HCT116 (cell line): ENCODE measurements around the gene PPP1R2B. TPM values are rescaled to one million over a fixed set of nuclear protein-coding genes. Genes with fewer than 3 reads are reported as not detected.

Experiments used
- ATAC-seq: fragments of 200-7000 bp; cut with Tn5 transposase; 2 replicates; pipeline ENCODE4 v1.9.1; 2020; ENCODE audit warnings: mild to moderate bottlenecking, moderate library complexity
- BruUV-seq: library from RNA; stranded (reverse); fragments of 400-500 nt; replicated peaks from 2 replicates; lab custom pipeline; 2021; lab: Mats Ljungman, UMichigan
- CTCF ChIA-PET: fragments of 300-600 bp; sonication (Branson Sonifier 250); formaldehyde crosslinking; loops from one replicate; lab custom pipeline; 2021; ENCODE audit warnings: antibody characterized with exemption; lab: Charles Lee
- POLR2A ChIA-PET: fragments of 300-600, 350-600 bp; sonication (Branson Sonifier 250); formaldehyde crosslinking; loops from one replicate; lab custom pipeline; 2021; ENCODE audit warnings: antibody characterized with exemption; lab: Charles Lee
- RAD21 ChIA-PET, 2 experiments: fragments of 300-600 bp; sonication (Branson Sonifier 250); formaldehyde crosslinking; loops; one replicate each; lab custom pipeline; 2023; ENCODE audit warnings: low total read pairs in 2 of 2; ENCODE audit not compliant: uncharacterized antibody in 2 of 2, unreplicated experiment in 2 of 2, low non-redundant PET in 1 of 2; lab: Charles Lee
- DNase-seq: peaks from one replicate; pipeline ENCODE4 v3.0.0-alpha.2; 2010; ENCODE audit warnings: low read depth, low spot score
- H2AFZ ChIP-seq: fragments of 200-600 bp; shearing (Covaris generic), sonication (generic); 2 replicates; pipeline ENCODE4 v1.6.1; 2017; ENCODE audit warnings: low read depth, mixed run types, mixed read lengths, antibody characterized with exemption, low read length; ENCODE audit not compliant: poor library complexity, severe bottlenecking
- H3K27ac ChIP-seq: 2 replicates; pipeline ENCODE4 v1.5.1; 2012; ENCODE audit warnings: low read depth, low read length
- H3K27me3 ChIP-seq: fragments of 200-600 bp; sonication (generic); 2 replicates; pipeline ENCODE4 v1.6.1; 2016; ENCODE audit warnings: mixed run types, low read length, mixed read lengths; ENCODE audit not compliant: insufficient read depth
- H3K36me3 ChIP-seq, 2 experiments: fragments of 200-500 bp in 1 of 2; fragments of 200-600 bp in 1 of 2; sonication (Bioruptor generic) in 1 of 2; sonication (generic) in 1 of 2; 2 replicates each; pipeline versions ENCODE4 v1.5.1 to v1.6.1; 2014 to 2016; ENCODE audit warnings: low read length in 2 of 2, inconsistent platforms in 1 of 2, mixed read lengths in 1 of 2, mixed run types in 1 of 2; ENCODE audit not compliant: insufficient read depth in 2 of 2, control insufficient read depth in 1 of 2
- H3K4me1 ChIP-seq, 2 experiments: fragments of 200-600 bp in 1 of 2; sonication (generic) in 1 of 2; 2 replicates each; pipeline versions ENCODE4 v1.5.1 to v1.6.1; 2012 to 2017; ENCODE audit warnings: low read length in 2 of 2, inconsistent platforms in 1 of 2, mild to moderate bottlenecking in 1 of 2, mixed read lengths in 1 of 2, mixed run types in 1 of 2, moderate library complexity in 1 of 2; ENCODE audit not compliant: insufficient read depth in 2 of 2, control insufficient read depth in 1 of 2
- H3K4me2 ChIP-seq: fragments of 200-600 bp; sonication (generic); 2 replicates; pipeline ENCODE4 v1.6.1; 2017; ENCODE audit warnings: mixed run types, low read length, mixed read lengths
- H3K4me3 ChIP-seq, 2 experiments: fragments of 200-600 bp in 1 of 2; sonication (generic) in 1 of 2; replicated peaks in 1 of 2; 2 replicates each; pipeline ENCODE4 v1.5.1; 2011 to 2016; ENCODE audit warnings: low read length in 2 of 2, control low read depth in 1 of 2, low read depth in 1 of 2, mild to moderate bottlenecking in 1 of 2, mixed read lengths in 1 of 2, mixed run types in 1 of 2
- H3K79me2 ChIP-seq: fragments of 200-600 bp; sonication (generic); 2 replicates; pipeline ENCODE4 v1.6.1; 2017; ENCODE audit warnings: mild to moderate bottlenecking, mixed run types, low read length, moderate library complexity, mixed read lengths; ENCODE audit not compliant: insufficient read depth
- H3K9ac ChIP-seq: fragments of 200-600 bp; sonication (generic); 2 replicates; pipeline ENCODE4 v1.6.1; 2016; ENCODE audit warnings: low read length, mixed read lengths
- H3K9me2 ChIP-seq: fragments of 200-600 bp; sonication (generic), shearing (Covaris generic); 2 replicates; pipeline ENCODE4 v1.6.1; 2017; ENCODE audit warnings: mixed run types, mild to moderate bottlenecking, moderate library complexity; ENCODE audit not compliant: insufficient read depth
- H3K9me3 ChIP-seq, 2 experiments: fragments of 200-500 bp in 1 of 2; fragments of 200-600 bp in 1 of 2; sonication (Bioruptor generic) in 1 of 2; sonication (generic) in 1 of 2; 2 replicates each; pipeline ENCODE4 v1.6.1; 2014 to 2017; ENCODE audit warnings: low read length in 2 of 2, mixed read lengths in 2 of 2, inconsistent platforms in 1 of 2, low read depth in 1 of 2, mild to moderate bottlenecking in 1 of 2, mixed run types in 1 of 2, moderate library complexity in 1 of 2; ENCODE audit not compliant: control insufficient read depth in 1 of 2, insufficient read depth in 1 of 2
- H4K20me1 ChIP-seq: fragments of 200-600 bp; sonication (generic), shearing (Covaris generic); 2 replicates; pipeline ENCODE4 v1.6.1; 2017; ENCODE audit warnings: mixed run types, mild to moderate bottlenecking, moderate library complexity; ENCODE audit not compliant: insufficient read depth
- ATF3 ChIP-seq: IDR thresholded peaks from 2 replicates; pipeline ENCODE4 v1.6.1; 2012
- CTCF ChIP-seq, 3 experiments: fragments of 200-600 bp in 1 of 3; sonication (generic) in 1 of 3; IDR thresholded peaks in 2 of 3; conservative IDR thresholded peaks in 1 of 3; 2 replicates each; pipeline ENCODE4 v1.5.1; 2012 to 2017; ENCODE audit warnings: low read depth in 2 of 3, low read length in 2 of 3, antibody characterized with exemption in 1 of 3, borderline replicate concordance in 1 of 3, control low read depth in 1 of 3, mild to moderate bottlenecking in 1 of 3, mixed read lengths in 1 of 3, mixed run types in 1 of 3, moderate library complexity in 1 of 3; ENCODE audit not compliant: insufficient read depth in 1 of 3
- EGR1 ChIP-seq: IDR thresholded peaks from 2 replicates; pipeline ENCODE4 v1.6.1; 2012; ENCODE audit warnings: low read depth
- ELF1 ChIP-seq: IDR thresholded peaks from 2 replicates; pipeline ENCODE4 v1.6.1; 2012; ENCODE audit warnings: low read depth, borderline replicate concordance
- EZH2 ChIP-seq: fragments of 200-600 bp; sonication (generic); IDR thresholded peaks from 2 replicates; pipeline ENCODE4 v1.6.1; 2017; ENCODE audit warnings: antibody characterized with exemption, mixed run types
- EZH2phosphoT487 ChIP-seq: fragments of 200-600 bp; IDR thresholded peaks from 2 replicates; pipeline ENCODE4 v1.6.1; 2018; ENCODE audit warnings: antibody characterized with exemption, borderline replicate concordance
- FOSL1 ChIP-seq: IDR thresholded peaks from 2 replicates; pipeline ENCODE4 v1.6.1; 2012; ENCODE audit warnings: low read depth
- JUND ChIP-seq: IDR thresholded peaks from 2 replicates; pipeline ENCODE4 v1.6.1; 2012
- POLR2A ChIP-seq: IDR thresholded peaks from 2 replicates; pipeline ENCODE4 v1.7.0; 2011; ENCODE audit warnings: borderline replicate concordance; ENCODE audit not compliant: insufficient read depth, insufficient read length; ENCODE audit errors: extremely low read depth
- POLR2AphosphoS5 ChIP-seq: IDR thresholded peaks from 2 replicates; pipeline ENCODE4 v1.6.1; 2011; ENCODE audit warnings: mild to moderate bottlenecking, low read depth, low read length, moderate library complexity
- RAD21 ChIP-seq: IDR thresholded peaks from 2 replicates; pipeline ENCODE4 v1.6.1; 2012; ENCODE audit warnings: low read depth, mild to moderate bottlenecking
- SIN3A ChIP-seq: IDR thresholded peaks from 2 replicates; pipeline ENCODE4 v1.6.1; 2012; ENCODE audit warnings: low read depth
- SP1 ChIP-seq: IDR thresholded peaks from 2 replicates; pipeline ENCODE4 v1.6.1; 2012; ENCODE audit warnings: low read depth
- TCF7L2 ChIP-seq: IDR thresholded peaks from 2 replicates; pipeline ENCODE4 v1.7.0; 2011; ENCODE audit warnings: borderline replicate concordance, inconsistent platforms; ENCODE audit not compliant: insufficient read depth, insufficient read length; ENCODE audit errors: extremely low read depth
- YY1 ChIP-seq: IDR thresholded peaks from 2 replicates; pipeline ENCODE4 v1.6.1; 2011; ENCODE audit warnings: low read length, low read depth, moderate library complexity, mild to moderate bottlenecking; ENCODE audit not compliant: insufficient replicate concordance; ENCODE audit errors: extremely low read depth
- ZBTB33 ChIP-seq: IDR thresholded peaks from 2 replicates; pipeline ENCODE4 v1.6.1; 2011; ENCODE audit warnings: mild to moderate bottlenecking, low read length, moderate library complexity; ENCODE audit not compliant: insufficient replicate concordance; ENCODE audit errors: extremely low read depth
- ZFX ChIP-seq: fragments of 450-650 bp; IDR thresholded peaks from 2 replicates; pipeline ENCODE4 v1.6.1; 2017
- ZNF274 ChIP-seq: fragments of 200-500 bp; sonication (Bioruptor generic); IDR thresholded peaks from 2 replicates; pipeline ENCODE4 v1.6.1; 2014; ENCODE audit warnings: mild to moderate bottlenecking, low read depth, low read length, inconsistent platforms
- intact Hi-C: fragments of 100-400 bp; cut with micrococcal nuclease; formaldehyde crosslinking; loops from 2 replicates; pipeline ENCODE4 v1.10.0; 2022
- total RNA-seq: library from RNA; stranded (reverse); gene quantifications from one replicate; pipeline ENCODE4 v1.2.1, GENCODE V29; 2021; ENCODE audit not compliant: unreplicated experiment
- TF ChIP-seq, protein P1 (sequence below): IDR thresholded peaks from 2 replicates; pipeline ENCODE4 v1.6.1; 2012; ENCODE audit warnings: low read depth

Gene PPP1R2B
- total RNA-seq, 1 experiment from 2014 or later = not detected

GRCh38 chr5:156834916-156835315, 15.2 kb upstream of the PPP1R2B start:
- CTCF ChIA-PET = no interaction called here
- no peak overlapping the region for H3K27ac ChIP-seq
- H3K79me2 ChIP-seq = no peaks in the 10 kb centered on the region
- no peaks in the 10 kb centered on the region for H3K36me3 ChIP-seq
- TF ChIP-seq EGR1 (no peak), ZFX (no peak), EZH2phosphoT487 (no peak), ZBTB33 (no peak), SIN3A (no peak), CTCF (IDR thresholded peaks at IDR 0.05 in 2 of 3, conservative IDR thresholded peaks at IDR 0.05 in 1 of 3; ENCODE audit: borderline replicate concordance in 1 of 3, insufficient read depth in 1 of 3, low read depth in 2 of 3, low read length in 2 of 3) (no peak), JUND (no peak), RAD21 (no peak), ZNF274 (no peak), TCF7L2 (no peak), EZH2 (no peak), POLR2AphosphoS5 (no peak), ATF3 (no peak), POLR2A (no peak), YY1 (no peak), SP1 (no peak), ELF1 (no peak), FOSL1 (no peak)
- TF ChIP-seq, protein P1, sequence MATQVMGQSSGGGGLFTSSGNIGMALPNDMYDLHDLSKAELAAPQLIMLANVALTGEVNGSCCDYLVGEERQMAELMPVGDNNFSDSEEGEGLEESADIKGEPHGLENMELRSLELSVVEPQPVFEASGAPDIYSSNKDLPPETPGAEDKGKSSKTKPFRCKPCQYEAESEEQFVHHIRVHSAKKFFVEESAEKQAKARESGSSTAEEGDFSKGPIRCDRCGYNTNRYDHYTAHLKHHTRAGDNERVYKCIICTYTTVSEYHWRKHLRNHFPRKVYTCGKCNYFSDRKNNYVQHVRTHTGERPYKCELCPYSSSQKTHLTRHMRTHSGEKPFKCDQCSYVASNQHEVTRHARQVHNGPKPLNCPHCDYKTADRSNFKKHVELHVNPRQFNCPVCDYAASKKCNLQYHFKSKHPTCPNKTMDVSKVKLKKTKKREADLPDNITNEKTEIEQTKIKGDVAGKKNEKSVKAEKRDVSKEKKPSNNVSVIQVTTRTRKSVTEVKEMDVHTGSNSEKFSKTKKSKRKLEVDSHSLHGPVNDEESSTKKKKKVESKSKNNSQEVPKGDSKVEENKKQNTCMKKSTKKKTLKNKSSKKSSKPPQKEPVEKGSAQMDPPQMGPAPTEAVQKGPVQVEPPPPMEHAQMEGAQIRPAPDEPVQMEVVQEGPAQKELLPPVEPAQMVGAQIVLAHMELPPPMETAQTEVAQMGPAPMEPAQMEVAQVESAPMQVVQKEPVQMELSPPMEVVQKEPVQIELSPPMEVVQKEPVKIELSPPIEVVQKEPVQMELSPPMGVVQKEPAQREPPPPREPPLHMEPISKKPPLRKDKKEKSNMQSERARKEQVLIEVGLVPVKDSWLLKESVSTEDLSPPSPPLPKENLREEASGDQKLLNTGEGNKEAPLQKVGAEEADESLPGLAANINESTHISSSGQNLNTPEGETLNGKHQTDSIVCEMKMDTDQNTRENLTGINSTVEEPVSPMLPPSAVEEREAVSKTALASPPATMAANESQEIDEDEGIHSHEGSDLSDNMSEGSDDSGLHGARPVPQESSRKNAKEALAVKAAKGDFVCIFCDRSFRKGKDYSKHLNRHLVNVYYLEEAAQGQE = no peak
- no peaks in the 10 kb centered on the region for H3K9me2 ChIP-seq
- BruUV-seq = no TSS peak
- no peak overlapping the region for H3K4me3 ChIP-seq
- H2AFZ ChIP-seq = no peak overlapping the region
- no peaks in the 10 kb centered on the region for H3K9me3 ChIP-seq
- DNase-seq = no peak
- H3K9ac ChIP-seq = no peak overlapping the region
- POLR2A ChIA-PET = no interaction called here
- intact Hi-C loops = loop anchor here (5.0 kb wide), 1 partner anchor 297 kb away; no protein-coding TSS in a partner anchor
- no peak for ATAC-seq
- no peaks in the 10 kb centered on the region for H3K27me3 ChIP-seq
- no peak overlapping the region for H3K4me2 ChIP-seq
- no peaks in the 10 kb centered on the region for H3K4me1 ChIP-seq
- RAD21 ChIA-PET = no interaction called here
- no peaks in the 10 kb centered on the region for H4K20me1 ChIP-seq
